HAP-1 (cell line): Measurements from ENCODE around the gene DCAF4.

Experiments used
- DNase-seq, 2 experiments: peaks; one replicate each; pipeline ENCODE4 v3.0.0-alpha.2; 2016 to 2020; ENCODE audit warnings: low spot score in 2 of 2
- H3K27me3 ChIP-seq: fragments of 250-450 bp; sonication (Bioruptor Pico); 2 replicates; pipeline ENCODE4 v1.5.1; 2020; ENCODE audit warnings: low read depth, mild to moderate bottlenecking, moderate library complexity
- H3K36me3 ChIP-seq: fragments of 250-450 bp; sonication (Bioruptor Pico); replicated peaks from 2 replicates; pipeline ENCODE4 v1.5.1; 2020; ENCODE audit warnings: mild to moderate bottlenecking
- H3K4me1 ChIP-seq: fragments of 250-450 bp; sonication (Bioruptor Pico); 2 replicates; pipeline ENCODE4 v1.5.1; 2020; ENCODE audit warnings: mild to moderate bottlenecking
- H3K4me3 ChIP-seq: fragments of 250-450 bp; sonication (Bioruptor Pico); 2 replicates; pipeline ENCODE4 v1.5.1; 2020; ENCODE audit warnings: mild to moderate bottlenecking, moderate library complexity
- H3K9me3 ChIP-seq: fragments of 250-450 bp; sonication (Bioruptor Pico); 2 replicates; pipeline ENCODE4 v1.5.1; 2020; ENCODE audit warnings: mild to moderate bottlenecking, moderate library complexity
- in situ Hi-C: fragments of 300-500 bp; cut with MboI; formaldehyde crosslinking; loops from 3 replicates; pipeline ENCODE4 v1.14.3; 2020; ENCODE audit warnings: low sequenced_read_pairs, inconsistent platforms, mixed read lengths

The DCAF4 gene

GRCh38 chr14:72926292-72927028, at the start of gene DCAF4:
DCAF4 (plus strand) TSS chr14:72926464; CDS start chr14:72937979, 11,515 bp downstream.
- Histone ChIP-seq H3K4me3 (peak within 1 kb of the TSS; percentile 52), H3K27me3 (no peaks in the 10 kb centered on the region; the same call in 1 of the 2 replicates), H3K9me3 (no peaks in the 10 kb centered on the region), H3K4me1 (peaks cover 7% of the 10 kb centered on the region; the same call in 1 of the 2 replicates), H3K36me3 (no peaks in the 10 kb centered on the region)
- peak; percentile 95 for DNase-seq
- in situ Hi-C loops, result no loop called here

DNA sequence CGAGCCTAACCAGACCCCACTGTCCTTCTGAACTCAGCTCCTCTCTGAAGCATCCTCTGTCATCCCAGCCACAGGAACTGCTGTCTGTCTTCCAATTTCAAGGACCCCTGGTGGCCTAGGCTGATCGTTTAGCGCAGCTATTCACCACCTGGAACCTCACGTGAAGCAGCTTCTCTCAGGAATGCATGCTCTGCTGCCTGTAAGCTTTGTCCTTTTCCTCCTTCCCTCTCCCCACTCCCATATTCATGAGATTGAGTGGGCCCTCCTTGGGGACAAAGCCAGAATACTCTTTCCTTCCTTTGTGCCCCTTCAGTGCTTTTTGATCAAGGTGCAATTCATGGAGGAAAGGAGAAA, 49.6 kb upstream of the DCAF4 start:
- H3K4me1 ChIP-seq, result no peaks in the 10 kb centered on the region
- no peaks in the 10 kb centered on the region for H3K36me3 ChIP-seq
- in situ Hi-C loops, result no loop called here
- no peaks in the 10 kb centered on the region for H3K9me3 ChIP-seq
- DNase-seq, result no peak
- no peak overlapping the region for H3K4me3 ChIP-seq
- no peaks in the 10 kb centered on the region for H3K27me3 ChIP-seq

DNA sequence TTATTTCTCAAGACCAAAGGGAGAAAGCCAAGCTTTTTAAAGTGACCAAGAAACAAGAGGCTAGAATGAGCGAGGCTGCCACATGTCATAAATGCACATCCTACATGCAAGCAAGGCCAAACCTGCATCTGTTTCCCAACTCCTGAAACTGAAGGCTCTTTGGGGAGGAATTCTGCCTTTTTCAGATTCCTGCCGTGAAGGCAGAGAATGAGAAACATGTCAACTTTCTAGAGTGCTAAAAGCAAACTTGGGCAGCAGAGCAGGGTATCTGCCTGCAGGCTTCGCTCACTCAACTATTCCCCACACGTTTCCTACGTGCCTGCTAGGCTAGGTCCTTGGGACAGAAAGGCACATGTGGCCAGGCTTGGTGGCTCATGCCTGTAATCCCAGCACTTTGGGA, 47.5 kb upstream of the DCAF4 start:
- H3K27me3 ChIP-seq, result no peaks in the 10 kb centered on the region
- DNase-seq, result no peak
- H3K36me3 ChIP-seq, result no peaks in the 10 kb centered on the region
- in situ Hi-C loops, result no loop called here
- H3K4me3 ChIP-seq, result no peak overlapping the region
- H3K9me3 ChIP-seq, result no peaks in the 10 kb centered on the region
- H3K4me1 ChIP-seq, result no peaks in the 10 kb centered on the region

DNA sequence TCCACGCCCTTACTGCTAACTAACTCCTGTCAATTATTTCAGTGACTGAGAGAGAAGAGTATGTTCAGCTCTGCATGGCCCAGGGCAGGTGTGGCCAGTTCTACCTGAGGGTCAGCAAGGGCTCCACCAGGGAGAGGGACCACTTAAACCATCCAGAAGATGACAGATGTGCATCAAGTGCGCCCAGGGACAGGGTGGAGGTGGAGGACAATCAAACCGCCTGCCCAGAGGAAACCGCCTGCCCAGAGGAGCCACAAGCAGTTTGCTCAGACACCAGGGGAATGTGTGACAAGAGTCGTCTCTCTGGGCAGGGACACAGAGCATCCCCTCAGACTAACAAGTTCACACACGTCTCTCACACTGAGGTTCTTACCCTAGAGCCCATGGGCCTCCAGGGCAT, 46.8 kb upstream of the DCAF4 start:
- no peaks in the 10 kb centered on the region for H3K4me1 ChIP-seq
- no peaks in the 10 kb centered on the region for H3K36me3 ChIP-seq
- DNase-seq, result no peak
- H3K9me3 ChIP-seq, result no peaks in the 10 kb centered on the region
- in situ Hi-C loops, result no loop called here
- H3K27me3 ChIP-seq, result no peaks in the 10 kb centered on the region
- no peak overlapping the region for H3K4me3 ChIP-seq

DNA sequence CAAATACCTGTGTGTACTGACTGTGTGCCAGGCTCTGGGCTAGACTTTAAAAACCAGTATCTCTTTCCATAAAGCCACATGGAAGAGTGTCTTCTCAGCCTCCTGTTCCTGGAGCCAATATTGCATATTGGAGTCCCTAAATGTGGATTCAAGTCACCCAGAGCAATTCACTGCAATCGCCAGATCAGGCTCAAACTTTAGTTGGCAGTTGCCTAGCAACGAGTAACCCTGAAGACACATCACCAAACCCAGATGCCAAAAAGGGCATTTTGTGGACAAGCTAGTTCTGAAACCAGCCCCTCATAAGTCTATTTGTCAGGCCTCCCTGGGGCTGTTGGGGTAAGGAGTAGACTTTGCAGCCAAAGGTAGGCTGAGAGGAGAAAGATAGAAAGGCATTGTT, 46.1 kb upstream of the DCAF4 start:
- H3K27me3 ChIP-seq, result no peaks in the 10 kb centered on the region
- no peak for DNase-seq
- no peaks in the 10 kb centered on the region for H3K4me1 ChIP-seq
- H3K9me3 ChIP-seq, result no peaks in the 10 kb centered on the region
- in situ Hi-C loops, result no loop called here
- H3K4me3 ChIP-seq, result no peak overlapping the region
- H3K36me3 ChIP-seq, result no peaks in the 10 kb centered on the region

DNA sequence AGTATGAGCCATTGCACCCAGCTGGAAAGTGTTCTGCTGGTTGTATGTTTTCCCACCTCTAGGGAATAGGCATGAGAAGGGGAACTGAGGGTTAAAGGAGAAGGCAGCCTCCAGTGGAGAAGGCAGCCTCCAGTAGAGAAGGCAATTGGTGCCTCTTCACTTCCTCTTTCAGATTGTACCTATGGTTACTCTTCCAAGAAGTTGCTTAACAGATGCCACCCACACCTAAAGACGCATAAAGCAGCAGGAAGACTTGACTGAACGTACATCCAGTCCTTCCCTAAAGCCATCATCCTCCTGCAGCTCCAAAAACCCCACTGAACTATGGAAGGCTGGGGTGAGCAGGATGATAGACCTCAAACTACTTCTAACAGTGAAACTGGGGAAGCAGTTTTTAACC, 45.4 kb upstream of the DCAF4 start:
- no peak for DNase-seq
- in situ Hi-C loops, result no loop called here
- H3K4me1 ChIP-seq, result no peaks in the 10 kb centered on the region

GRCh38 chr14:72881543-72881942, 44.7 kb upstream of the DCAF4 start:
- Histone ChIP-seq H3K9me3 (no peaks in the 10 kb centered on the region), H3K36me3 (no peaks in the 10 kb centered on the region), H3K4me3 (no peak overlapping the region), H3K27me3 (no peaks in the 10 kb centered on the region), H3K4me1 (no peaks in the 10 kb centered on the region)
- DNase-seq, result no peak
- in situ Hi-C loops, result no loop called here

More for the DNA sequence above, 45.4 kb upstream of the DCAF4 start:
- Histone ChIP-seq H3K36me3 (no peaks in the 10 kb centered on the region), H3K27me3 (no peaks in the 10 kb centered on the region), H3K4me3 (no peak overlapping the region), H3K9me3 (no peaks in the 10 kb centered on the region)

GRCh38 chr14:72882047-72882446, 44.2 kb upstream of the DCAF4 start:
- no peaks in the 10 kb centered on the region for H3K27me3 ChIP-seq
- DNase-seq, result no peak
- in situ Hi-C loops, result no loop called here
- no peaks in the 10 kb centered on the region for H3K9me3 ChIP-seq
- H3K4me3 ChIP-seq, result no peak overlapping the region
- no peaks in the 10 kb centered on the region for H3K4me1 ChIP-seq
- no peaks in the 10 kb centered on the region for H3K36me3 ChIP-seq

- H3K36me3 ChIP-seq, result no peaks in the 10 kb centered on the region
- in situ Hi-C loops, result no loop called here
- no peak for DNase-seq
- H3K9me3 ChIP-seq, result no peaks in the 10 kb centered on the region
- no peaks in the 10 kb centered on the region for H3K27me3 ChIP-seq
- H3K4me3 ChIP-seq, result no peak overlapping the region
- no peaks in the 10 kb centered on the region for H3K4me1 ChIP-seq
Measured at GRCh38 chr14:72882463-72882862, 43.8 kb upstream of the DCAF4 start.

GRCh38 chr14:72883109-72883508, 43.2 kb upstream of the DCAF4 start:
- DNase-seq, result no peak
- no peaks in the 10 kb centered on the region for H3K27me3 ChIP-seq
- in situ Hi-C loops, result no loop called here
- no peaks in the 10 kb centered on the region for H3K9me3 ChIP-seq
- H3K4me1 ChIP-seq, result peaks cover 2% of the 10 kb centered on the region; the same call in 1 of the 2 replicates
- H3K4me3 ChIP-seq, result no peak overlapping the region
- no peaks in the 10 kb centered on the region for H3K36me3 ChIP-seq

- no peaks in the 10 kb centered on the region for H3K9me3 ChIP-seq
- no peak for DNase-seq
- no peaks in the 10 kb centered on the region for H3K36me3 ChIP-seq
- in situ Hi-C loops, result no loop called here
- peaks cover 8% of the 10 kb centered on the region; the same call in 1 of the 2 replicates for H3K4me1 ChIP-seq
- H3K4me3 ChIP-seq, result no peak overlapping the region
- no peaks in the 10 kb centered on the region for H3K27me3 ChIP-seq
Measured at GRCh38 chr14:72883961-72884360, 42.3 kb upstream of the DCAF4 start.

GRCh38 chr14:72884386-72884785, 41.9 kb upstream of the DCAF4 start:
- no peak overlapping the region for H3K4me3 ChIP-seq
- H3K36me3 ChIP-seq, result no peaks in the 10 kb centered on the region
- no peaks in the 10 kb centered on the region for H3K9me3 ChIP-seq
- in situ Hi-C loops, result no loop called here
- no peak for DNase-seq
- H3K27me3 ChIP-seq, result no peaks in the 10 kb centered on the region
- H3K4me1 ChIP-seq, result peaks cover 8% of the 10 kb centered on the region; the same call in 1 of the 2 replicates

DNA sequence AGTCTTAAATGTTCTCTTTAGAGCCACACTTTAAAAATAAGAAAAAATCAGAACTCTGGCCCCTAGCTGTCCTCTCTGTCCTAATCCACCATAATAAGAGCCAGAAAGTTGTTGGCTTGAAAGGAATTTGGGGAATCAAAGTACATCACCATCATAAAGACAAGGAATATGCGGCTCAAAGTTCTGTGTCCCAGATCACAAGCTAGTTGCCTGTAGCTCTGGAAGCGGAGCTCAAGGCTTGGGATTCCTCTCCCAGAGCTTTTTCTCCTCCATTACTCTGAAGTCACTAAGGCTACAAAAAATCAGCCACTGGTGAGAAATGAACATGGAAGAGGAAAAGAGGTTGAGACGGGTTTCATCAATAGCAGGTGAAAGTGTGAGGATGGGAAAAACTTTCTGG, 38.8 kb upstream of the DCAF4 start:
- Histone ChIP-seq H3K4me3 (no peak overlapping the region), H3K4me1 (peaks cover 8% of the 10 kb centered on the region; the same call in 1 of the 2 replicates), H3K36me3 (no peaks in the 10 kb centered on the region), H3K27me3 (no peaks in the 10 kb centered on the region), H3K9me3 (no peaks in the 10 kb centered on the region)
- in situ Hi-C loops, result no loop called here
- no peak for DNase-seq

DNA sequence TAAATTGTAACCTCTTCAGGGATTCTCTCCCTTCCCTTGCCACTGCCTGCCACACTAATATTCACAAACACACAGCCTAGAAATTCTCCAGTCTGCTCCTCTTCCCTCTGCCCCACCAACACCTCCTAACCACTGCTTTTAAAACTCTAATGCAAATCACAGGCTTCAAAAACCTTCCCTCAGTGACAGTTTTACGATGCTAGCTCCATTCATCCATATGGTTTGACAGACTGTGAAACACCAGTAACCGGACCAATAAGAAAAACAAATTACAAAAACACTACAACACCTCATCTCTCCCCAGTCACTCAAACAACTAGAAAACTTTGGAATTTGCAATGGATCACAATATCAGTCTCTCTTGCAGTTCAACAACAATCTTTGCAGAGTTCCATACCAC, 38.1 kb upstream of the DCAF4 start:
- H3K4me1 ChIP-seq, result peaks cover 8% of the 10 kb centered on the region; the same call in 1 of the 2 replicates
- H3K27me3 ChIP-seq, result no peaks in the 10 kb centered on the region
- H3K9me3 ChIP-seq, result no peaks in the 10 kb centered on the region
- H3K36me3 ChIP-seq, result no peaks in the 10 kb centered on the region
- H3K4me3 ChIP-seq, result no peak overlapping the region
- in situ Hi-C loops, result no loop called here
- DNase-seq, result no peak
